WTC11 (cell line): ENCODE results near the gene EVC.

ENCODE experiments used
- CREB1 ChIP-seq: sonication (generic); formaldehyde crosslinking; IDR thresholded peaks from 2 replicates; pipeline ENCODE4 v1.8.0; 2023; ENCODE audit warnings: mild to moderate bottlenecking, missing genetic modification reagents
- JUN ChIP-seq: sonication (generic); formaldehyde crosslinking; IDR thresholded peaks from 2 replicates; pipeline ENCODE4 v1.8.0; 2023; ENCODE audit warnings: mild to moderate bottlenecking, missing genetic modification reagents
- NFYB ChIP-seq: sonication (generic); formaldehyde crosslinking; conservative IDR thresholded peaks from 2 replicates; pipeline ENCODE4 v1.8.0; 2022; ENCODE audit warnings: low read depth, missing genetic modification reagents
- PRRX2 ChIP-seq: fragments of 250-450 bp; sonication (Bioruptor Pico); IDR thresholded peaks from 2 replicates; pipeline ENCODE4 v1.8.0; 2021; ENCODE audit warnings: mild to moderate bottlenecking
- RELA ChIP-seq: sonication (generic); formaldehyde crosslinking; IDR thresholded peaks from 2 replicates; pipeline ENCODE4 v1.8.1; 2022; ENCODE audit warnings: missing genetic modification reagents, mild to moderate bottlenecking, borderline replicate concordance
- SMAD3 ChIP-seq: sonication (generic); formaldehyde crosslinking; IDR thresholded peaks from 2 replicates; pipeline ENCODE4 v1.8.0; 2022; ENCODE audit warnings: missing genetic modification reagents, mild to moderate bottlenecking, borderline replicate concordance
- TEAD4 ChIP-seq: sonication (generic); formaldehyde crosslinking; IDR thresholded peaks from 2 replicates; pipeline ENCODE4 v1.8.0; 2022; ENCODE audit warnings: mild to moderate bottlenecking, missing genetic modification reagents
- ZNF232 ChIP-seq: sonication (generic); formaldehyde crosslinking; IDR thresholded peaks from 2 replicates; pipeline ENCODE4 v1.8.0; 2022; ENCODE audit warnings: mild to moderate bottlenecking, missing genetic modification reagents
- ZNF423 ChIP-seq: fragments of 250-450 bp; sonication (Bioruptor Pico); IDR thresholded peaks from 2 replicates; pipeline ENCODE4 v2.1.2; 2022; ENCODE audit warnings: mild to moderate bottlenecking, moderate library complexity
- TF ChIP-seq, protein P1 (sequence below): fragments of 200-600 bp; IDR thresholded peaks from 2 replicates; pipeline ENCODE4 v1.8.0; 2022; ENCODE audit warnings: antibody characterized with exemption
- TF ChIP-seq, protein P2 (sequence below): sonication (generic); formaldehyde crosslinking; IDR thresholded peaks from 2 replicates; pipeline ENCODE4 v1.8.1; 2023; ENCODE audit warnings: mild to moderate bottlenecking, missing genetic modification reagents, moderate library complexity
- TF ChIP-seq, protein P3 (sequence below): sonication (generic); formaldehyde crosslinking; IDR thresholded peaks from 2 replicates; pipeline ENCODE4 v1.8.1; 2022; ENCODE audit warnings: mild to moderate bottlenecking, moderate library complexity, missing genetic modification reagents
- TF ChIP-seq, protein P4 (sequence below): sonication (generic); formaldehyde crosslinking; IDR thresholded peaks from 2 replicates; pipeline ENCODE4 v1.8.0; 2023; ENCODE audit warnings: missing genetic modification reagents
- TF ChIP-seq, protein P5 (sequence below): sonication (generic); formaldehyde crosslinking; IDR thresholded peaks from 2 replicates; pipeline ENCODE4 v1.8.1; 2022; ENCODE audit warnings: mild to moderate bottlenecking, missing genetic modification reagents, moderate library complexity, borderline replicate concordance

DNA sequence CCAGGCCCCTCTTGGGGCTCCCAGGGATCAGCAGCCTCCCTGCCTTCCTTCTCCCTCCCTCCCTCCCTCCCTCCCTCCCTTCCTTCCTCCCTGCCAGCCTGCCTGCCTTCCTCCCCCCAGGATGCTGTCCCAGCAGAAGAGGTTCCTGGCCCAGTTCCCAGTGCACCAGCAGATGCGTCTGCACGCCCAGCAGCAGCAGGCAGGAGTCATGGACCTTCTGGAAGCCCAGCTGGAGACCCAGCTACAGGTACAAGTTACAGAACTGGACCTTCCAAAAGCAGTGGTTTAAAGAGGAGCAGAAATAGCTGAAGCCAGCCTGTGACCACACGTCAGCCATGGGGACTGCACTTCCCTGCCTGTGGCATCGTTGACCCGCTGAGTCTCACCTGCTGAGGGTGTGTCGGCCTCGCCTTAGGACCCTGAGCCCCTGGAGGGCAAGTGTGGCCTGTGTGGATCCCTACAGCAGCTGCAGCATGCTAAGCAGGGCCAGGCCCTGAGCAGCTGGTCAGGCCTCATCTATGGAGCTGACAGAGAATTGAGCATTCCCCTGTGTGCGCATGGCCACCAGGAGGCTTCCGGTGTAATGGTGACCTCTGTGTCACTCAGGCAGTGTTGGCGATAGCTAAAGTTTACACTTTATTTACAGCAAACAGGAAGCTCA, 97.2 kb downstream of the EVC start:
- TF ChIP-seq ZNF232 (CRISPR knock-in tag) (no peak), PRRX2 (CRISPR knock-in tag) (no peak), ZNF423 (no peak), CREB1 (no peak), JUN (CRISPR knock-in tag) (no peak), NFYB (CRISPR knock-in tag) (no peak), TEAD4 (no peak), SMAD3 (CRISPR knock-in tag) (no peak), RELA (CRISPR knock-in tag) (no peak)
- TF ChIP-seq, protein P1, sequence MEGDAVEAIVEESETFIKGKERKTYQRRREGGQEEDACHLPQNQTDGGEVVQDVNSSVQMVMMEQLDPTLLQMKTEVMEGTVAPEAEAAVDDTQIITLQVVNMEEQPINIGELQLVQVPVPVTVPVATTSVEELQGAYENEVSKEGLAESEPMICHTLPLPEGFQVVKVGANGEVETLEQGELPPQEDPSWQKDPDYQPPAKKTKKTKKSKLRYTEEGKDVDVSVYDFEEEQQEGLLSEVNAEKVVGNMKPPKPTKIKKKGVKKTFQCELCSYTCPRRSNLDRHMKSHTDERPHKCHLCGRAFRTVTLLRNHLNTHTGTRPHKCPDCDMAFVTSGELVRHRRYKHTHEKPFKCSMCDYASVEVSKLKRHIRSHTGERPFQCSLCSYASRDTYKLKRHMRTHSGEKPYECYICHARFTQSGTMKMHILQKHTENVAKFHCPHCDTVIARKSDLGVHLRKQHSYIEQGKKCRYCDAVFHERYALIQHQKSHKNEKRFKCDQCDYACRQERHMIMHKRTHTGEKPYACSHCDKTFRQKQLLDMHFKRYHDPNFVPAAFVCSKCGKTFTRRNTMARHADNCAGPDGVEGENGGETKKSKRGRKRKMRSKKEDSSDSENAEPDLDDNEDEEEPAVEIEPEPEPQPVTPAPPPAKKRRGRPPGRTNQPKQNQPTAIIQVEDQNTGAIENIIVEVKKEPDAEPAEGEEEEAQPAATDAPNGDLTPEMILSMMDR, result no peak
- TF ChIP-seq, protein P2, sequence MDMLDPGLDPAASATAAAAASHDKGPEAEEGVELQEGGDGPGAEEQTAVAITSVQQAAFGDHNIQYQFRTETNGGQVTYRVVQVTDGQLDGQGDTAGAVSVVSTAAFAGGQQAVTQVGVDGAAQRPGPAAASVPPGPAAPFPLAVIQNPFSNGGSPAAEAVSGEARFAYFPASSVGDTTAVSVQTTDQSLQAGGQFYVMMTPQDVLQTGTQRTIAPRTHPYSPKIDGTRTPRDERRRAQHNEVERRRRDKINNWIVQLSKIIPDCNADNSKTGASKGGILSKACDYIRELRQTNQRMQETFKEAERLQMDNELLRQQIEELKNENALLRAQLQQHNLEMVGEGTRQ, result no peak
- TF ChIP-seq, protein P3, sequence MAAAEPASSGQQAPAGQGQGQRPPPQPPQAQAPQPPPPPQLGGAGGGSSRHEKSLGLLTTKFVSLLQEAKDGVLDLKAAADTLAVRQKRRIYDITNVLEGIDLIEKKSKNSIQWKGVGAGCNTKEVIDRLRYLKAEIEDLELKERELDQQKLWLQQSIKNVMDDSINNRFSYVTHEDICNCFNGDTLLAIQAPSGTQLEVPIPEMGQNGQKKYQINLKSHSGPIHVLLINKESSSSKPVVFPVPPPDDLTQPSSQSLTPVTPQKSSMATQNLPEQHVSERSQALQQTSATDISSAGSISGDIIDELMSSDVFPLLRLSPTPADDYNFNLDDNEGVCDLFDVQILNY (CRISPR knock-in tag), result no peak
- TF ChIP-seq, protein P4, sequence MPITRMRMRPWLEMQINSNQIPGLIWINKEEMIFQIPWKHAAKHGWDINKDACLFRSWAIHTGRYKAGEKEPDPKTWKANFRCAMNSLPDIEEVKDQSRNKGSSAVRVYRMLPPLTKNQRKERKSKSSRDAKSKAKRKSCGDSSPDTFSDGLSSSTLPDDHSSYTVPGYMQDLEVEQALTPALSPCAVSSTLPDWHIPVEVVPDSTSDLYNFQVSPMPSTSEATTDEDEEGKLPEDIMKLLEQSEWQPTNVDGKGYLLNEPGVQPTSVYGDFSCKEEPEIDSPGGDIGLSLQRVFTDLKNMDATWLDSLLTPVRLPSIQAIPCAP (CRISPR knock-in tag), result no peak
- TF ChIP-seq, protein P5, sequence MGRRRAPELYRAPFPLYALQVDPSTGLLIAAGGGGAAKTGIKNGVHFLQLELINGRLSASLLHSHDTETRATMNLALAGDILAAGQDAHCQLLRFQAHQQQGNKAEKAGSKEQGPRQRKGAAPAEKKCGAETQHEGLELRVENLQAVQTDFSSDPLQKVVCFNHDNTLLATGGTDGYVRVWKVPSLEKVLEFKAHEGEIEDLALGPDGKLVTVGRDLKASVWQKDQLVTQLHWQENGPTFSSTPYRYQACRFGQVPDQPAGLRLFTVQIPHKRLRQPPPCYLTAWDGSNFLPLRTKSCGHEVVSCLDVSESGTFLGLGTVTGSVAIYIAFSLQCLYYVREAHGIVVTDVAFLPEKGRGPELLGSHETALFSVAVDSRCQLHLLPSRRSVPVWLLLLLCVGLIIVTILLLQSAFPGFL (CRISPR knock-in tag), result no peak
